ENCODE measurements around the gene SLC66A1.

GRCh38 chr1:19327736-19328135 lies 15.6 kb downstream of the SLC66A1 start:
- TF ChIP-seq, protein P1, sequence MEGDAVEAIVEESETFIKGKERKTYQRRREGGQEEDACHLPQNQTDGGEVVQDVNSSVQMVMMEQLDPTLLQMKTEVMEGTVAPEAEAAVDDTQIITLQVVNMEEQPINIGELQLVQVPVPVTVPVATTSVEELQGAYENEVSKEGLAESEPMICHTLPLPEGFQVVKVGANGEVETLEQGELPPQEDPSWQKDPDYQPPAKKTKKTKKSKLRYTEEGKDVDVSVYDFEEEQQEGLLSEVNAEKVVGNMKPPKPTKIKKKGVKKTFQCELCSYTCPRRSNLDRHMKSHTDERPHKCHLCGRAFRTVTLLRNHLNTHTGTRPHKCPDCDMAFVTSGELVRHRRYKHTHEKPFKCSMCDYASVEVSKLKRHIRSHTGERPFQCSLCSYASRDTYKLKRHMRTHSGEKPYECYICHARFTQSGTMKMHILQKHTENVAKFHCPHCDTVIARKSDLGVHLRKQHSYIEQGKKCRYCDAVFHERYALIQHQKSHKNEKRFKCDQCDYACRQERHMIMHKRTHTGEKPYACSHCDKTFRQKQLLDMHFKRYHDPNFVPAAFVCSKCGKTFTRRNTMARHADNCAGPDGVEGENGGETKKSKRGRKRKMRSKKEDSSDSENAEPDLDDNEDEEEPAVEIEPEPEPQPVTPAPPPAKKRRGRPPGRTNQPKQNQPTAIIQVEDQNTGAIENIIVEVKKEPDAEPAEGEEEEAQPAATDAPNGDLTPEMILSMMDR (IDR thresholded peaks at IDR 0.05): no peak
- no peak for TF ChIP-seq POLR2AphosphoS5 (IDR thresholded peaks at IDR 0.05)
